Keratinocyte (primary cell): ENCODE data around the gene ATRNL1.

ENCODE experiments used
- CTCF ChIP-seq, 3 experiments: IDR thresholded peaks in 1 of 3; conservative IDR thresholded peaks in 1 of 3; optimal IDR thresholded peaks in 1 of 3; 2 replicates in 2 of 3; 3 replicates in 1 of 3; pipeline versions ENCODE3 to v1.5.1; 2011; ENCODE audit warnings: low read length in 3 of 3, mild to moderate bottlenecking in 3 of 3, moderate library complexity in 2 of 3, control low read depth in 1 of 3, inconsistent platforms in 1 of 3; ENCODE audit not compliant: insufficient read depth in 2 of 3; ENCODE audit errors: extremely low read depth in 1 of 3
- EZH2 ChIP-seq: IDR thresholded peaks from one replicate; pipeline ENCODE4 v1.6.1; 2012; ENCODE audit warnings: inconsistent platforms, mild to moderate bottlenecking, low read length, moderate library complexity

DNA sequence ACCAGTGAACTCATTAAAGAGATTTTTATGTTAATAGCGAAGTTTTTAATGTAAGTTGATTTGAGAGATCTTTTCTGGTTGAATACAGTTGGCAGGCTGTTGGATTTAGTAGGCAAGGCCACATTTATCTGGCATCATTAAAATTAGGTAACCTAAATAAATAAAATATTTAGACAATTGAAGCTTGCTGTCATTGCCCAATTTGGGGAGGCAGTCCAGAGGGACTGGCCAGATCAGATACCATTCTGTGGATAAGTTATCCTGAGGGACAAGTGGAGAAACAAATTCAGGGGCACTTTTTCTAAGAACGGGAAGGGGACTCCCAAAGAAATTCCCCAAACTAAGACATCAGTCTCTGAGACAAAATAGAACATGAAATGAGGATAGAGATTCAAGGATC lies 782.0 kb downstream of the ATRNL1 start:
- no peak for TF ChIP-seq CTCF (optimal IDR thresholded peaks at IDR 0.05 in 1 of 3, IDR thresholded peaks at IDR 0.05 in 1 of 3, conservative IDR thresholded peaks at IDR 0.05 in 1 of 3; ENCODE audit: extremely low read depth in 1 of 3, insufficient read depth in 2 of 3, low read length in 3 of 3)
- no peak for TF ChIP-seq EZH2
